Vagina (tissue), 2 donors: ENCODE data around the gene DGKG. TPM values are rescaled to one million over a fixed set of nuclear protein-coding genes. Genes with fewer than 3 reads are reported as not detected.

Experiments
- DNase-seq, 2 donors: peaks; one replicate each; pipeline ENCODE4 v3.0.0-alpha.2; 2017; ENCODE audit errors: extremely low spot score in 2 of 2
- H3K27ac ChIP-seq: fragments of 200-600 bp; sonication (generic); one replicate; pipeline ENCODE4 v1.5.1; 2019
- H3K27me3 ChIP-seq: fragments of 200-600 bp; sonication (generic); one replicate; pipeline ENCODE4 v1.5.1; 2019
- H3K36me3 ChIP-seq, 2 donors: fragments of 200-600 bp; sonication (generic); one replicate each; pipeline ENCODE4 v1.5.1; 2017 to 2019
- H3K4me1 ChIP-seq: fragments of 200-600 bp; sonication (generic); one replicate; pipeline ENCODE4 v1.5.1; 2019
- H3K4me3 ChIP-seq, 2 donors: fragments of 200-600 bp; sonication (generic); 1 replicate in 1 of 2; 2 replicates in 1 of 2; pipeline ENCODE4 v1.5.1; 2016 to 2019
- H3K9me3 ChIP-seq: fragments of 200-600 bp; sonication (generic); one replicate; pipeline ENCODE4 v1.5.1; 2019
- POLR2A ChIP-seq, 2 donors: fragments of 450-650 bp; IDR thresholded peaks; one replicate each; pipeline ENCODE4 v1.6.1; 2017; ENCODE audit warnings: antibody characterized with exemption in 2 of 2, mild to moderate bottlenecking in 2 of 2, moderate library complexity in 2 of 2
- POLR2AphosphoS5 ChIP-seq, 2 donors: sonication (generic); formaldehyde crosslinking; IDR thresholded peaks; one replicate each; pipeline ENCODE4 v1.9.0; 2017; ENCODE audit warnings: antibody characterized with exemption in 2 of 2, mild to moderate bottlenecking in 2 of 2, low read depth in 1 of 2; ENCODE audit not compliant: insufficient read depth in 1 of 2
- intact Hi-C: fragments of 100-400 bp; cut with DNase I; formaldehyde crosslinking; loops from one replicate; pipeline ENCODE4 v1.15.1; 2023
- total RNA-seq: library from RNA; depleted of rRNA; stranded (reverse); fragments of >200 nt; gene quantifications from one replicate; pipeline ENCODE4 v1.2.3, GENCODE V29; 2016
- TF ChIP-seq, protein P1 (sequence below), 3 experiments: fragments of 450-650 bp in 2 of 3; fragments of 200-600 bp in 1 of 3; sonication (generic) in 1 of 3; IDR thresholded peaks; one replicate each; pipeline ENCODE4 v1.5.1; 2017 to 2019; ENCODE audit warnings: antibody characterized with exemption in 3 of 3, mild to moderate bottlenecking in 2 of 3, moderate library complexity in 2 of 3

Gene DGKG
- total RNA-seq, 1 donor from 2014 or later: 2.5 TPM

DNA sequence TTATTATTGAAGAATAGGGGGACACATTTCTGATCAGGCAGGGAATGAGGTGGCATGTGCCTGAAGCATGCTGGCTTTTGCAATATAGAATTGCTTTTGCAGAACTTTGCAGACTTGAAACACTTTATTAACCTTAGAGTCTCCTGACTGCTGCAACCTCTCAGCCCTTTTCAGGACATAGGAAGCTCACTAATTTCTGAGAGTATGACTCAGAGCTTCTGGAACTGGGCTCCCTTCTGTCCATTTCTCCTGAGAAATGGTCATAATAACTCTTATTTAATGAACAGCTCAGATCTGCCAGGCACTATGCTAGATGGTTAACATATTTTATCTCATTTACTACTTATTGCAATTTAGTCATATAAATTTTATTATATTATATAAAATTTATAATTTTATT is 38.6 kb upstream of the DGKG start:
- Histone ChIP-seq H3K4me1 (no peaks in the 10 kb centered on the region), H3K4me3 (no peak overlapping the region), H3K9me3 (no peaks in the 10 kb centered on the region), H3K36me3 (no peaks in the 10 kb centered on the region), H3K27ac (no peak overlapping the region), H3K27me3 (no peaks in the 10 kb centered on the region)
- TF ChIP-seq POLR2AphosphoS5 (IDR thresholded peaks at IDR 0.05; ENCODE audit: insufficient read depth in 1 of 2, low read depth in 1 of 2): no peak
- TF ChIP-seq POLR2A (IDR thresholded peaks at IDR 0.05): no peak
- TF ChIP-seq, protein P1, sequence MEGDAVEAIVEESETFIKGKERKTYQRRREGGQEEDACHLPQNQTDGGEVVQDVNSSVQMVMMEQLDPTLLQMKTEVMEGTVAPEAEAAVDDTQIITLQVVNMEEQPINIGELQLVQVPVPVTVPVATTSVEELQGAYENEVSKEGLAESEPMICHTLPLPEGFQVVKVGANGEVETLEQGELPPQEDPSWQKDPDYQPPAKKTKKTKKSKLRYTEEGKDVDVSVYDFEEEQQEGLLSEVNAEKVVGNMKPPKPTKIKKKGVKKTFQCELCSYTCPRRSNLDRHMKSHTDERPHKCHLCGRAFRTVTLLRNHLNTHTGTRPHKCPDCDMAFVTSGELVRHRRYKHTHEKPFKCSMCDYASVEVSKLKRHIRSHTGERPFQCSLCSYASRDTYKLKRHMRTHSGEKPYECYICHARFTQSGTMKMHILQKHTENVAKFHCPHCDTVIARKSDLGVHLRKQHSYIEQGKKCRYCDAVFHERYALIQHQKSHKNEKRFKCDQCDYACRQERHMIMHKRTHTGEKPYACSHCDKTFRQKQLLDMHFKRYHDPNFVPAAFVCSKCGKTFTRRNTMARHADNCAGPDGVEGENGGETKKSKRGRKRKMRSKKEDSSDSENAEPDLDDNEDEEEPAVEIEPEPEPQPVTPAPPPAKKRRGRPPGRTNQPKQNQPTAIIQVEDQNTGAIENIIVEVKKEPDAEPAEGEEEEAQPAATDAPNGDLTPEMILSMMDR (IDR thresholded peaks at IDR 0.05): no peak
- DNase-seq: no peak
- intact Hi-C loops: no loop called here

DNA sequence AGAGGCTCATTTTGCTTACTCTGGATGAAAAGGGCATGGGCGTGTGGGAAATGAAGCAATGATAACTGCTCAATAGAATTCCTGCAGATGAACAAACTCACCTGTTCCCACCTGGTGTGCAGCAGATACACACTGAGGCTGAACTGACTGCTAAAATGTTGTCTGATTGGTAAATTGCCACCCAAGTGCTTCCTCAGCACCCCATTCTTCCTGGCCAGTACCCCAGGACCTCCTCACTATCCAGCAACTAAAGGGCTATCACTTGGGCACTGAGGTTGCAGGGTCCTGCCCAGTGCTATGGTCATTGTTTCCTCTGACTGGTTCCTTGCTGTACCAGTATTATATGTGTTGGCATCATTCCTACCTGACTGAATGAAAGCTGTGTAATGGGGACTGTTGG is 38.0 kb upstream of the DGKG start:
- Histone ChIP-seq H3K27me3 (no peaks in the 10 kb centered on the region), H3K4me1 (no peaks in the 10 kb centered on the region), H3K36me3 (no peaks in the 10 kb centered on the region), H3K4me3 (no peak overlapping the region), H3K9me3 (no peaks in the 10 kb centered on the region), H3K27ac (no peak overlapping the region)
- intact Hi-C loops: no loop called here
- DNase-seq: no peak
- TF ChIP-seq POLR2A (IDR thresholded peaks at IDR 0.05): no peak
- TF ChIP-seq, protein P1 (IDR thresholded peaks at IDR 0.05): no peak
- no peak for TF ChIP-seq POLR2AphosphoS5 (IDR thresholded peaks at IDR 0.05; ENCODE audit: insufficient read depth in 1 of 2, low read depth in 1 of 2)

DNA sequence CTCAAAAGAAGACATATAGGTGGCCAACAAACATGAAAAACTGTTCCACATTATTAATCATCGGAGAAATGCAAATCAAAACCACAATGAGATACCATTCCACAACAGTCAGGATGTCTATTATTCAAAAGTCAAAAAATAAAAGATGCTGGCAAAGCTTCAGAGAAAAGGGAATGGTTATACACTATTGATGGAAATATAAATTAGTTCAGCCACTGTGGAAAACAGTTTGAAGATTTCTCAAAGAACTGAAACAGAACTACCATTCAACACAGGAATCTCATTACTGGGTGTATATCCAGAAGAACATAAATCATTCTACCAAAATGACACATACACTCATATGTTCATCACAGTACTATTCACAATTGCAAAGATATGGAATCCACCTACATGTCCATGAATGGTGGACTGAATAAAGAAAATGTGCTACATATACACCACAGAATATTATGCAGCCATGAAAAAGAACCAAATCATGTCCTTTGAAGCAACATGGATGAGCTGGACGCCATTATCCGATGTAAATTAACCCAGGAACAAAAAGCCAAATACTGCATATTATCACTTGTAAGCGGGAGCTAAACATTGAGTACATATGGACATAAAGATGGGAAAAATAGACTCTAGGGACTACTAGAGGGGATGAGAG is 32.7 kb upstream of the DGKG start:
- TF ChIP-seq POLR2AphosphoS5 (IDR thresholded peaks at IDR 0.05; ENCODE audit: insufficient read depth in 1 of 2, low read depth in 1 of 2) (no peak), POLR2A (IDR thresholded peaks at IDR 0.05) (no peak)
- TF ChIP-seq, protein P1 (IDR thresholded peaks at IDR 0.05): no peak
- Histone ChIP-seq H3K4me1 (no peaks in the 10 kb centered on the region), H3K9me3 (no peaks in the 10 kb centered on the region), H3K36me3 (no peaks in the 10 kb centered on the region), H3K27me3 (no peaks in the 10 kb centered on the region), H3K4me3 (no peak overlapping the region), H3K27ac (no peak overlapping the region)
- DNase-seq: no peak
- intact Hi-C loops: no loop called here

DNA sequence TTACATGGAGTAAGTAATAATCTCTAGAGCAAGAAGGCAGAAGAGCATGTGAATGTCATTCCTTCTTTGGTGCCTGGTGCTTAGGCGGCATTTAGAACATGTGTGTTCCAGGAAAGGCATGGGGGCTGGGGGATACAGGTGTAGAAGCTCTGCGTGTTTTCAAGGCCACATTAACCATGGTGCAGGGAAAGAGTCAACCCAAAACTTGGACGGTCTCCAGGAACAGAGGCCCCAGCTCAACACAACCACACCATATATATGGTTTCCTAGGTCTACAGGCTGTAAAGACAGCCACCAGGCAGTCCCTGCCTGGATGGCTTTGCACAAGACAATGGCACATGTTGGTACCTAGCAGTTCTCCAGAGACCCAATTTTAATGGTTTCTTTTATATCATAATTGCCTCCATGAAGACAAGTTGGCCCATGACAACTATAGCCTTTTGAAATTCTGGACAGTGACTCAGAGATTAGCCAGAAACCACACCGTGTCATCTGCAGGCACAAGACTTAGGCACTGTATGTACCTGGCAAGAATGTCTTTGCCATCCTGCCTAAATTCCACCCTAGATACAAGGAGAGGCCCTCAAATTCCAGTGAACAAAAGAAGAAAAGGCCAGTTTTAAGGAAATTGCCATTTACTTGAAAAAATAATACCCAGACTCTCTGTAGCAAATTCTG is 25.0 kb upstream of the DGKG start:
- DNase-seq: no peak
- Histone ChIP-seq H3K27ac (no peak overlapping the region), H3K4me3 (no peak overlapping the region), H3K9me3 (no peaks in the 10 kb centered on the region), H3K36me3 (no peaks in the 10 kb centered on the region), H3K4me1 (no peaks in the 10 kb centered on the region), H3K27me3 (no peaks in the 10 kb centered on the region)
- TF ChIP-seq POLR2A (IDR thresholded peaks at IDR 0.05): no peak
- intact Hi-C loops: no loop called here

DNA sequence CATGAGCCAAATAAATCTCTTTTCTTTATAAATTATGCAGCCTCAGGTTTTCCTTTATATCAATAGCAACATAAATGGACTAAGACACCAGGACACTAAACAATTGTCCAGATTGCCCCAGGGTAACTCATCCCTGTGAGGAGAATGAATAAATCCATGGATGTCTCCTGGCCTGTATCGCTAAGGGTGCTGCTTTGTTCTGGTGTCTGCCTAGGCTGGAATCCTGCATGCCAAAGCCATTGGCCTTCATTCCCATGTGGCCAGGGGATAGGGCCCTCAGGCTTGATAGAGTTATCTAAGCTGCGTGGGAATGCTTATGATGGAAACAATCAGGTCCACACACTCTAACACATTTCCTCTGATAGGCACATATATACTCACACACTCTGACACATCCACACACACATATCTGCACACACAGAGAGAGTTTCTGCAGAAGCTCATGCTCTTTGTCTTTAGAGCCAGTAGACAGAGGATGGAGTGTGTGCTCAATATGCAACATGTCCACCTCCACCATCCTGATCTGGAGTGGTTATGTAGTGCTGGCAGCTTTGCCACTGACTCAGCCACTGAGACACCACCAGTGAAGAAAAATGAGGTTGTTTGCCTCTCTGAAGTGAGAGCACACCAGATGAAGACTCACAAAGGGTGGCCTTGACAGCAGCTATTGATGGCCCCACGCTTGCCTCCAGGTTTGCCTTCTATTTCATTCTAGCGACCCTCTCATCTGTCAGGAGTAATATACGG is 24.0 kb upstream of the DGKG start:
- TF ChIP-seq POLR2A (IDR thresholded peaks at IDR 0.05): no peak
- no peak for TF ChIP-seq POLR2AphosphoS5 (IDR thresholded peaks at IDR 0.05; ENCODE audit: insufficient read depth in 1 of 2, low read depth in 1 of 2)
- TF ChIP-seq, protein P1 (IDR thresholded peaks at IDR 0.05): no peak
- intact Hi-C loops: no loop called here
- Histone ChIP-seq H3K36me3 (no peaks in the 10 kb centered on the region), H3K27me3 (no peaks in the 10 kb centered on the region), H3K9me3 (no peaks in the 10 kb centered on the region), H3K4me1 (no peaks in the 10 kb centered on the region), H3K27ac (no peak overlapping the region), H3K4me3 (no peak overlapping the region)
- no peak for DNase-seq
